CD4-positive, alpha-beta memory T cell (primary cell): Measurements from ENCODE around the gene SIVA1. TPM values are rescaled to one million over a fixed set of nuclear protein-coding genes. Genes with fewer than 3 reads are reported as not detected.
"Not testable (repeated sequence)": the region's sequence is repeated elsewhere in the genome, so short reads cannot be mapped to it uniquely, and the experiment has no call there.

ENCODE experiments used
- CTCF ChIA-PET: fragments of 350-600 bp; sonication (Branson Sonifier 250); formaldehyde crosslinking; loops from one replicate; lab custom pipeline; 2021; ENCODE audit warnings: inconsistent platforms; ENCODE audit not compliant: partially characterized antibody; lab: Charles Lee
- POLR2A ChIA-PET: fragments of 350-600 bp; sonication (Branson Sonifier 250); formaldehyde crosslinking; loops from one replicate; lab custom pipeline; 2021; ENCODE audit not compliant: partially characterized antibody; lab: Charles Lee
- DNase-seq, 5 donors: peaks; one replicate each; pipeline versions ENCODE4 v3.0.0 to v3.0.0-alpha.2; 2020 to 2022; ENCODE audit warnings: mixed read lengths in 1 of 5
- H3K27ac ChIP-seq: one replicate; pipeline ENCODE4 v1.7.0; 2013; ENCODE audit warnings: low read depth, low read length
- H3K27me3 ChIP-seq: 2 replicates; pipeline ENCODE4 v1.7.0; 2013; ENCODE audit warnings: mild to moderate bottlenecking, low read length, moderate library complexity; ENCODE audit not compliant: insufficient read depth
- H3K36me3 ChIP-seq: 2 replicates; pipeline ENCODE4 v1.7.0; 2013; ENCODE audit warnings: mild to moderate bottlenecking, low read length, moderate library complexity; ENCODE audit not compliant: insufficient read depth
- H3K4me1 ChIP-seq: 2 replicates; pipeline ENCODE4 v1.7.0; 2013; ENCODE audit warnings: mild to moderate bottlenecking, low read length, moderate library complexity; ENCODE audit not compliant: insufficient read depth
- H3K4me3 ChIP-seq, 2 donors: one replicate each; pipeline ENCODE4 v1.7.0; 2013; ENCODE audit warnings: low read length in 2 of 2, mild to moderate bottlenecking in 1 of 2
- H3K9me3 ChIP-seq, 2 donors: one replicate each; pipeline ENCODE4 v1.7.0; 2013; ENCODE audit warnings: low read length in 2 of 2, control low read depth in 1 of 2; ENCODE audit not compliant: control insufficient read depth in 1 of 2
- H3K27ac Mint-ChIP-seq, 7 donors: one replicate each; pipeline ENCODE4 v1.8.0; 2020 to 2021; ENCODE audit warnings: mixed read lengths in 7 of 7, mild to moderate bottlenecking in 6 of 7, inconsistent platforms in 3 of 7, moderate library complexity in 3 of 7
- H3K27me3 Mint-ChIP-seq, 2 donors: one replicate each; pipeline ENCODE4 v1.8.0; 2020 to 2021; ENCODE audit warnings: mixed read lengths in 2 of 2
- H3K36me3 Mint-ChIP-seq, 2 donors: one replicate each; pipeline ENCODE4 v1.8.0; 2020 to 2021; ENCODE audit warnings: mixed read lengths in 2 of 2, inconsistent platforms in 1 of 2, mild to moderate bottlenecking in 1 of 2
- H3K4me1 Mint-ChIP-seq, 4 donors: one replicate each; pipeline ENCODE4 v1.8.0; 2020 to 2021; ENCODE audit warnings: mixed read lengths in 4 of 4, mild to moderate bottlenecking in 1 of 4
- H3K4me3 Mint-ChIP-seq, 8 donors: one replicate each; pipeline ENCODE4 v1.8.0; 2020 to 2021; ENCODE audit warnings: mixed read lengths in 8 of 8, mild to moderate bottlenecking in 7 of 8, moderate library complexity in 6 of 8, inconsistent platforms in 3 of 8
- H3K9me3 Mint-ChIP-seq, 8 donors: one replicate each; pipeline ENCODE4 v1.8.0; 2020 to 2021; ENCODE audit warnings: mixed read lengths in 8 of 8, mild to moderate bottlenecking in 5 of 8, inconsistent platforms in 3 of 8, moderate library complexity in 1 of 8
- intact Hi-C: fragments of 100-400 bp; cut with micrococcal nuclease; formaldehyde crosslinking; loops from one replicate; pipeline ENCODE4 v1.15.1; 2023
- polyA plus RNA-seq, 2 donors: library from polyadenylated mRNA; unstranded; fragments of 300-500 nt; fragmentation: Illumina TruSeq; gene quantifications; one replicate each; pipeline ENCODE4 v1.2.3, GENCODE V29; 2021
- total RNA-seq, 2 experiments: library from RNA; stranded (reverse); gene quantifications; one replicate each; pipeline ENCODE4 v1.2.3, GENCODE V29; 2021

SIVA1 gene
- total and polyA plus RNA-seq, 4 experiments from 2014 or later: 69.3 to 266 (median 144) TPM

DNA sequence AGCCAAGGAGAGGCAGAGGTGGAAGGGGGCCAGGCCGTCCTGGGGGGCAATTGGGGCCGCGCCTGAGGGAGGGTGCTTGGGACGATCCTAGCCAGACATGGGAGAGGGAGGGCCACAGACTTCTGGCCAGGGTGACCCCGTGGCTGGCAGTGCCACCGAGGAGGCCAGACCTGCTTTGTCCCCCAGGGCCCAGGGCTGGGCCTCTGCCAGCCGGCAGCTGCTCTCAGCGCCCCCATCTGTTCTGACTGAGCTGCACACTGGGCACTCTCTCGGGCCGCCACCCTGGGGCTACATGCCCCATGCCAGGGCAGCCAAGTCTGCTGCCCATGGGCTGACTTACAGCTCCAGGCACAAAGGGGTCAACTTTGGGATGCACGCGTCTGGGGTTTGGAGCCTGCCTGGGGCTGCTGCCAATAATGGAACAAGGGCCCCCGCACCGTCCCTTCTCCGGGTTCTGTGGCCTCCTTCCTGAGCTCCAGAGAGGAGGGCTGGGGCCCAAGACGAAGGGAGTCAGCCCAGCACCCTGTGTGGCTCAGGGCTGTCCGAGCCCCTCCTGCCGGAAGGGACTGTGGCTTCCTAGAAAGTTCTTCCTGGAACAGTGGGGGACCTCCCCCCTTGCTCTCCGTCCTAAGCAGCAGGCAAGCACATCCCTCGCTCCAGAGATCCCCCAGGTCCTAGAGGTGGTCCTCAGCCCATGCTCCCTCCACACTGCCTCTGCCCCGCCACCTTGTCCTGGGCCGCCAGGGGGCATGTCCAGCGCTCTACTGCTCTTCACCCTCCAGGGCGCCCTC, 27.8 kb upstream of the SIVA1 start:
- Mint-ChIP-seq H3K27ac (peak overlapping the region in 1 of 7 donors; percentile 61), H3K9me3 (peaks cover 0 to 3% (median 0%) of the 10 kb centered on the region in 8 donors), H3K36me3 (no peaks in the 10 kb centered on the region), H3K4me1 (no peaks in the 10 kb centered on the region), H3K27me3 (no peaks in the 10 kb centered on the region), H3K4me3 (peak overlapping the region in 7 of 8 donors; percentile 5 to 54 (median 43))
- Histone ChIP-seq H3K4me3 (no peak overlapping the region), H3K9me3 (no peaks in the 10 kb centered on the region), H3K36me3 (no peaks in the 10 kb centered on the region), H3K4me1 (peaks cover 10% of the 10 kb centered on the region), H3K27me3 (no peaks in the 10 kb centered on the region), H3K27ac (no peak overlapping the region)
- intact Hi-C loops: loop anchor here (1.0 kb wide), 1 partner anchor 27 kb away; no protein-coding TSS in a partner anchor
- DNase-seq: no peak
- CTCF ChIA-PET: interaction anchor here (3.8 kb wide), 1 partner anchor 28 kb away, joined by 16 read pairs; the partner anchor contains the start of gene SIVA1
- POLR2A ChIA-PET: interaction anchor here (1.3 to 4.2 kb wide), 2 partner anchors 28 to 30 kb away, joined by 3 to 21 read pairs; partner anchors contain the start of gene SIVA1

DNA sequence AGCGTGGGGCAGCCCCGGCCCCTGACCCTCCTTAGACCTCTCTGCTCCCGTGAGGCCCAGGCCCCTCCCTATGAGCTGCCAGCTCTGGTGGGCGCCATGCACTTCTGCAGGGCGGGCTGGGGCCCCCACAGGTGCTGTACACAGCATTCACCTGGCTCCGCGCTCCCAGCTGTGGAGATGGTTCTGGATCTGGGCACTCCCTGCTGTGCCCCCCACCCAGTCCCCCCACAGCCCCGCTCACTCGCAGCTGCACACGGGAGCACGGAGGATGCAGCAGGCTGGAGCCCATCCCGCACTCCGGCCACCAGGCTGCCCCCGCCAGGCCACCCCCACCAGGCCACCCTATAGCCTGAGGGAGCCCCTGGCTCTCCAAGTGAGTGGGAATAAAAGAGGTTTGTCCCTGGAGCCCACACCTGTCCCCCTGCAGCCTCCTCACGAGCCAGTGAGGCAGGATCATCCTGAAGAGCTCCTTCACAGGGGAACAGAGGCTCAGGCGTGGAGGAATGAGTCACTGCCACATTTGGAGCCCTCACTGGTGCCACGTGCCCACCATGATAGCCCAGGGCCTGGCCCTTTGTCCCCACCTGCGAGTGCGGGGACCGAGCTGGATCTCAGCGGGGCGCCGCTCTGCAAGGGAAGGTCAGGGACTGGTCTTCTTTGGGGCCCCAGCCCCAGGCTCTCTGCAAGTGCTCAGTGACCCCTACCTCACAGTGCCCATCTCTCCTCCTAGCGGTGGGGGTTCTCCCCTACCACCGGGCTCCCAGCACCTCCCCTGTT, 27.0 kb upstream of the SIVA1 start:
- Mint-ChIP-seq H3K27me3 (no peaks in the 10 kb centered on the region), H3K9me3 (peaks cover 0 to 3% (median 0%) of the 10 kb centered on the region in 8 donors), H3K4me3 (peak overlapping the region in 1 of 8 donors; percentile 29), H3K27ac (no peak overlapping the region), H3K4me1 (no peaks in the 10 kb centered on the region), H3K36me3 (no peaks in the 10 kb centered on the region)
- no peaks in the 10 kb centered on the region for H3K27me3 ChIP-seq
- peaks cover 10% of the 10 kb centered on the region for H3K4me1 ChIP-seq
- no peak overlapping the region for H3K4me3 ChIP-seq
- ChIA-PET POLR2A (interaction anchor here (1.3 to 4.2 kb wide), 2 partner anchors 27 to 31 kb away, joined by 3 to 21 read pairs; partner anchors contain the start of gene SIVA1), CTCF (no interaction called here)
- DNase-seq: no peak
- intact Hi-C loops: no loop called here
- no peaks in the 10 kb centered on the region for H3K9me3 ChIP-seq
- no peak overlapping the region for H3K27ac ChIP-seq
- H3K36me3 ChIP-seq: no peaks in the 10 kb centered on the region

DNA sequence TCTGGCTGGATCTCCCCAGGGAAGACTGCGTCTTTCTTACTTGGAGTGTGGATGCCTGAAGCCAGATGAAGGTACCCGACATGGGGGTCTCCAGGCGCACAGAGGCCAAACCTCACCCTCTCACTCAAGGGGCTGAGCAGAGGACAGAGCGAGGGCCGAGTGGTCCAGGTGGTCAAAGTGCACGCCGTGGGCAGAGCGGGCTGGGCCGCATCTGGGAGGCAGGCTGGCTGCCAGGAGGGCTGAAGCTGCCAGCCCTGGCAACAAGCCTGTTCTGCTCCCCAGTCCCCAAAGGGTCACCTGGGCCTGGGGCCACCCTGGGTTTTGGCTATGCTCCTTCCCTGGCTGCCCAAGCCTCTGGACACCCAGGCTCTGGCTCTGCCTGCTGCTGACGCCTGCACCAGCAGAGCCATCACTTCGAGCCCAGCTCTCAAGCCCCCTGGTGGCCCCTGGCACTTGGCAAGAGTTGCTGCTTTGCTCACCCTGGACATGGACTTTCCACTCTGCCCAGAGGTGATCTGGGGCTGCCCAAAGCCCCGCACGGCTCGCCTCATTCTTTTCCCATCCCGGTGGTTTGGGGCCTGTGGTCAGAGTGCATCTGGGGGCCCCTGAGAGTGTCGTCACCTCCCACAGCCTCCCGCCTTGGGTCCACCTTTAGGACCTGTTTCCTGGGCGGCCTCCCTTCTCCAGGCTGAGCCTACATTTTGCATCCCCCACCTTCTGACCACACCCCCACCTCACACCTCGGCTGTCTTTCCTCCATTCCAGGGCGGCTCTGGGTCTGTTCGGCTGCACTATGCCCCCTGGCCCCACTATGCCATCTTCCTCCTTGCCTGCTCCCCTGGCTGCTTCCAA, 26.1 kb upstream of the SIVA1 start:
- Mint-ChIP-seq H3K27ac (peak overlapping the region in 1 of 7 donors; percentile 55), H3K36me3 (no peaks in the 10 kb centered on the region), H3K4me3 (no peak overlapping the region), H3K9me3 (peaks cover 0 to 3% (median 0%) of the 10 kb centered on the region in 8 donors), H3K4me1 (no peaks in the 10 kb centered on the region), H3K27me3 (no peaks in the 10 kb centered on the region)
- no peak for DNase-seq
- ChIA-PET CTCF (no interaction called here), POLR2A (interaction anchor here (1.3 kb wide), 1 partner anchor 31 kb away, joined by 3 read pairs; no protein-coding TSS in a partner anchor)
- no peaks in the 10 kb centered on the region for H3K9me3 ChIP-seq
- H3K27me3 ChIP-seq: no peaks in the 10 kb centered on the region
- peaks cover 10% of the 10 kb centered on the region for H3K4me1 ChIP-seq
- no peaks in the 10 kb centered on the region for H3K36me3 ChIP-seq
- H3K4me3 ChIP-seq: no peak overlapping the region
- intact Hi-C loops: no loop called here
- H3K27ac ChIP-seq: no peak overlapping the region

DNA sequence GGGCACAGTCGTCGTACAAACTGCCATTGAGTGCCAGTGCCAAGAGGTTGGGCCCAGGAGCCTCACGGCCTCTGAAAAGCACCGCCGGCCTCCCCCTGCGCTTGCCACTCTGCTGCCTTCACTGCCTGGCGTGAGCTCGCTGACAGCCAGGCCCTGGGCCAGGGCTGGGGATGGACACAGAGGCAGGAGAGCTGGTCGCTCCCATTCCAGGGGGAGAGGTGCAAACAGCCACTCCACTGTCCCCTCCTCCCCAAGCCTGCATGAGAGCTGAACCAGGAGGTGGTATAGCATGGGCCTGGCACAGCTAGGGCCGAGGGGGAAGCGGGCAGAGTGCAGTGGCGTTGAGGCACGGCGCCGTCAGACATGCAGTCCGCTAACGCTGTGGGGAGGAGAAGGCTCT, 24.3 kb upstream of the SIVA1 start:
- Mint-ChIP-seq H3K4me1 (no peaks in the 10 kb centered on the region), H3K9me3 (peaks cover 0 to 3% (median 0%) of the 10 kb centered on the region in 8 donors), H3K27me3 (no peaks in the 10 kb centered on the region), H3K4me3 (no peak overlapping the region), H3K27ac (no peak overlapping the region), H3K36me3 (no peaks in the 10 kb centered on the region)
- Histone ChIP-seq H3K9me3 (no peaks in the 10 kb centered on the region), H3K27me3 (no peaks in the 10 kb centered on the region), H3K4me3 (no peak overlapping the region), H3K27ac (no peak overlapping the region), H3K4me1 (peaks cover 5% of the 10 kb centered on the region), H3K36me3 (no peaks in the 10 kb centered on the region)
- intact Hi-C loops: no loop called here
- ChIA-PET POLR2A (no interaction called here), CTCF (interaction anchor here (1.2 kb wide), 2 partner anchors 23 to 97 kb away, joined by 3 read pairs; no protein-coding TSS in a partner anchor)
- DNase-seq: no peak

DNA sequence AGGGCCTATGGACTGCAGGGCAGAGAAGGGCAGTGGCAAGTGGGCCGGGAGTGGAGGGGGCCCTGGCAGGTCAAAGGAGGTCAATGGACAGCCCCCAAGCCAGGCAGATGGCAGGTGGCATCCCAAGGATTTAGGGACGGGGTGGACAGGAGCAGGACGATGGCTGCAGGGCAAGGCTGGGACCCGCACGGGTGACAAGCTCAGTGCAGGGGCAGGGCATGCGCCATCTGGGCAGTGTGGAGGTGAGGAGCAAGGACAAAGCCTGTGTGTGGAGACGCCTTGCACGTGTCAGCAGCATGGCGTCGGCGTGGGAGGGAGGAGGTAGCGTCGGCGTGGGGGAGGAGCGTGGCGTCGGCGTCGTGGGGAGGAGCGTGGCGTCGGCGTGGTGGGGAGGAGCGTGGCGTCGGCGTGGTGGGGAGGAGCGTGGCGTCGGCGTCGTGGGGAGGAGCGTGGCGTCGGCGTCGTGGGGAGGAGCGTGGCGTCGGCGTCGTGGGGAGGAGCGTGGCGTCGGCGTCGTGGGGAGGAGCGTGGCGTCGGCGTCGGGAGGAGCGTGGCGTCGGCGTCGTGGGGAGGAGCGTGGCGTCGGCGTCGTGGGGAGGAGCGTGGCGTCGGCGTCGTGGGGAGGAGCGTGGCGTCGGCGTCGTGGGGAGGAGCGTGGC, 23.6 kb upstream of the SIVA1 start:
- H3K36me3 Mint-ChIP-seq, H3K9me3 Mint-ChIP-seq, H3K36me3 ChIP-seq, H3K4me1 Mint-ChIP-seq, H3K27me3 ChIP-seq, intact Hi-C loops, H3K4me3 ChIP-seq, H3K27me3 Mint-ChIP-seq, H3K27ac Mint-ChIP-seq, POLR2A ChIA-PET, H3K4me3 Mint-ChIP-seq, H3K4me1 ChIP-seq, H3K9me3 ChIP-seq, CTCF ChIA-PET, H3K27ac ChIP-seq: not testable (repeated sequence)
- peak in 1 of 5 donors; percentile 4 for DNase-seq

DNA sequence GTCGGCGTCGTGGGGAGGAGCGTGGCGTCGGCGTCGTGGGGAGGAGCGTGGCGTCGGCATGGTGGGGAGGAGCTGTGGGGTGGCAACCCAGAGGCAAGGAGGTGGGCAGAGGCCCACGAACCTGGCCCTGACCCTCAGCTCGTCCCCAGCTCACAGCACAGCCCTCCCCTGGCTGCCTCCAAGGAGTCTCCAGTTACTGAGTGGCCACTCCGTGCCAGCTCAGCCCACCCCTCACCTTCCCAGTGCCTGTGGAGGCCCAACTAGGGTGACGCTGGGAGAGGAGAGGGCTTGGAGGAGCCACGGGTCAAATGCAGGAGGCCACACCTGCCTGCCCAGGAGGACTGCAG, 23.1 kb upstream of the SIVA1 start:
- H3K27ac Mint-ChIP-seq: no peak overlapping the region
- peaks cover 0 to 3% (median 0%) of the 10 kb centered on the region in 8 donors for H3K9me3 Mint-ChIP-seq
- Histone ChIP-seq H3K4me1 (peaks cover under 1% of the 10 kb centered on the region), H3K9me3 (no peaks in the 10 kb centered on the region), H3K27ac (no peak overlapping the region), H3K27me3 (no peaks in the 10 kb centered on the region), H3K36me3 (no peaks in the 10 kb centered on the region), H3K4me3 (no peak overlapping the region)
- DNase-seq: no peak
- H3K4me3 Mint-ChIP-seq: no peak overlapping the region
- ChIA-PET CTCF (no interaction called here), POLR2A (no interaction called here)
- no peaks in the 10 kb centered on the region for H3K4me1 Mint-ChIP-seq
- no peaks in the 10 kb centered on the region for H3K36me3 Mint-ChIP-seq
- H3K27me3 Mint-ChIP-seq: no peaks in the 10 kb centered on the region
- intact Hi-C loops: no loop called here
